Neural progenitor cell (in vitro differentiated cells): Measurements from ENCODE around the gene CNTNAP2. TPM values are rescaled to one million over a fixed set of nuclear protein-coding genes. Genes with fewer than 3 reads are reported as not detected.

ENCODE experiments used
- DNase-seq: peaks from one replicate; pipeline ENCODE4 v3.0.0-alpha.2; 2016; ENCODE audit warnings: low spot score
- H2AFZ ChIP-seq: fragments of 200-600 bp; sonication (generic); replicated peaks from 2 replicates; pipeline ENCODE4 v1.6.1; 2016; ENCODE audit warnings: antibody characterized with exemption
- H3F3A ChIP-seq: fragments of 200-600 bp; sonication (generic); 2 replicates; pipeline ENCODE4 v1.6.1; 2016; ENCODE audit warnings: antibody characterized with exemption, low read depth
- H3K27ac ChIP-seq: fragments of 200-600 bp; sonication (generic); 2 replicates; pipeline ENCODE4 v1.5.1; 2016; ENCODE audit warnings: mild to moderate bottlenecking
- H3K27me3 ChIP-seq: fragments of 200-600 bp; sonication (generic); 2 replicates; pipeline ENCODE4 v1.6.1; 2016; ENCODE audit warnings: mild to moderate bottlenecking, moderate library complexity
- H3K36me3 ChIP-seq: fragments of 200-600 bp; sonication (generic); 2 replicates; pipeline ENCODE4 v1.5.1; 2016
- H3K4me1 ChIP-seq: fragments of 200-600 bp; sonication (generic); 2 replicates; pipeline ENCODE4 v1.6.1; 2016; ENCODE audit warnings: mixed run types
- H3K4me2 ChIP-seq: fragments of 200-600 bp; sonication (generic); 2 replicates; pipeline ENCODE4 v1.6.1; 2016
- H3K4me3 ChIP-seq: fragments of 200-600 bp; sonication (generic); 2 replicates; pipeline ENCODE4 v1.5.1; 2016
- H3K79me2 ChIP-seq: fragments of 200-600 bp; sonication (generic); 2 replicates; pipeline ENCODE4 v1.6.1; 2016; ENCODE audit warnings: low read depth
- H3K9ac ChIP-seq: fragments of 200-600 bp; sonication (generic); 2 replicates; pipeline ENCODE4 v1.6.1; 2016
- H3K9me3 ChIP-seq: fragments of 200-600 bp; sonication (generic); 2 replicates; pipeline ENCODE4 v1.5.1; 2016; ENCODE audit warnings: low read depth
- H4K20me1 ChIP-seq: fragments of 200-600 bp; sonication (generic); 2 replicates; pipeline ENCODE4 v1.6.1; 2016; ENCODE audit warnings: low read depth
- H3K27ac Mint-ChIP-seq: 3 replicates; pipeline ENCODE4 v1.8.0; 2021; ENCODE audit warnings: mixed read lengths
- H3K27me3 Mint-ChIP-seq: 2 replicates; pipeline ENCODE4 v1.8.0; 2022; ENCODE audit warnings: low read depth, mild to moderate bottlenecking, inconsistent platforms, moderate library complexity, mixed read lengths; ENCODE audit not compliant: insufficient read depth
- H3K36me3 Mint-ChIP-seq: 3 replicates; pipeline ENCODE4 v1.8.0; 2021; ENCODE audit warnings: mixed read lengths
- H3K4me1 Mint-ChIP-seq: 3 replicates; pipeline ENCODE4 v1.8.0; 2021; ENCODE audit warnings: mixed read lengths
- H3K4me3 Mint-ChIP-seq: 3 replicates; pipeline ENCODE4 v1.8.0; 2021; ENCODE audit warnings: mild to moderate bottlenecking, moderate library complexity, mixed read lengths
- H3K9me3 Mint-ChIP-seq: 3 replicates; pipeline ENCODE4 v1.8.0; 2020; ENCODE audit warnings: mixed read lengths
- EZH2 ChIP-seq: fragments of 200-600 bp; sonication (generic); IDR thresholded peaks from 2 replicates; pipeline ENCODE4 v1.6.1; 2017; ENCODE audit warnings: antibody characterized with exemption, mild to moderate bottlenecking, moderate library complexity
- EZH2phosphoT487 ChIP-seq: fragments of 200-600 bp; sonication (generic); IDR thresholded peaks from 2 replicates; pipeline ENCODE4 v1.6.1; 2017; ENCODE audit warnings: antibody characterized with exemption
- total RNA-seq: library from RNA; depleted of rRNA; stranded (reverse); fragments of >200 nt; gene quantifications from 2 replicates; pipeline ENCODE4 v1.2.3, GENCODE V29; 2015; ENCODE audit warnings: low replicate concordance
- TF ChIP-seq, protein P1 (sequence below): fragments of 200-600 bp; sonication (generic); IDR thresholded peaks from 2 replicates; pipeline ENCODE4 v1.5.1; 2017; ENCODE audit warnings: antibody characterized with exemption, mild to moderate bottlenecking

Gene CNTNAP2
- total RNA-seq, 1 donor from 2014 or later, result 126 TPM

DNA sequence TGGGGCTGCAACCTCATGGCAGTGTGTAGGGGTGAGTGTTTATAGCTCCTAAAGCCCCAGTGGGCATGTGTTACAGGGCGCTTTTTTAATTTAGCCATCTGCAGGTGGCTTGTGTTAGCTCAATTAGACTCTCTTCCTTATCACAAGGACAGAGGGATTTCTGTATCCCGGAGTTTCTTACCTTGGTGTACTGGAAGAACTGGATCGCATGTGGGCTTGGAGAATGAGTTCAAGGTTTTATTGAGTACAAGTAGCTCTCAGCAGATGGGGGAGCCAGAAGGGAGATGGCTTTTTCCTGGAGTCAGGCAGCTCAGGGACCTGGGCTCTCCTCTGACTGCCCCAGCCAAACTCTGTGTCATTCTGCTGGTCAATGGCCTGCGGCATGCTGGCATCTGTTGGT is 2320.4 kb downstream of the CNTNAP2 start:
- Histone ChIP-seq H3K9ac (no peak overlapping the region), H3F3A (no peaks in the 10 kb centered on the region), H3K4me2 (no peak overlapping the region), H3K4me3 (no peak overlapping the region), H3K27ac (no peak overlapping the region), H3K4me1 (no peaks in the 10 kb centered on the region), H3K9me3 (no peaks in the 10 kb centered on the region), H2AFZ (no peak overlapping the region), H3K36me3 (no peaks in the 10 kb centered on the region), H3K27me3 (no peaks in the 10 kb centered on the region), H4K20me1 (no peaks in the 10 kb centered on the region), H3K79me2 (no peaks in the 10 kb centered on the region)
- TF ChIP-seq, protein P1, sequence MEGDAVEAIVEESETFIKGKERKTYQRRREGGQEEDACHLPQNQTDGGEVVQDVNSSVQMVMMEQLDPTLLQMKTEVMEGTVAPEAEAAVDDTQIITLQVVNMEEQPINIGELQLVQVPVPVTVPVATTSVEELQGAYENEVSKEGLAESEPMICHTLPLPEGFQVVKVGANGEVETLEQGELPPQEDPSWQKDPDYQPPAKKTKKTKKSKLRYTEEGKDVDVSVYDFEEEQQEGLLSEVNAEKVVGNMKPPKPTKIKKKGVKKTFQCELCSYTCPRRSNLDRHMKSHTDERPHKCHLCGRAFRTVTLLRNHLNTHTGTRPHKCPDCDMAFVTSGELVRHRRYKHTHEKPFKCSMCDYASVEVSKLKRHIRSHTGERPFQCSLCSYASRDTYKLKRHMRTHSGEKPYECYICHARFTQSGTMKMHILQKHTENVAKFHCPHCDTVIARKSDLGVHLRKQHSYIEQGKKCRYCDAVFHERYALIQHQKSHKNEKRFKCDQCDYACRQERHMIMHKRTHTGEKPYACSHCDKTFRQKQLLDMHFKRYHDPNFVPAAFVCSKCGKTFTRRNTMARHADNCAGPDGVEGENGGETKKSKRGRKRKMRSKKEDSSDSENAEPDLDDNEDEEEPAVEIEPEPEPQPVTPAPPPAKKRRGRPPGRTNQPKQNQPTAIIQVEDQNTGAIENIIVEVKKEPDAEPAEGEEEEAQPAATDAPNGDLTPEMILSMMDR, result no peak
- TF ChIP-seq EZH2 (no peak), EZH2phosphoT487 (no peak)
- no peaks in the 10 kb centered on the region for H3K36me3 Mint-ChIP-seq
- H3K27ac Mint-ChIP-seq, result no peak overlapping the region
- DNase-seq, result no peak
- H3K9me3 Mint-ChIP-seq, result peaks cover 2% of the 10 kb centered on the region
- no peaks in the 10 kb centered on the region for H3K4me1 Mint-ChIP-seq
- peaks cover 2% of the 10 kb centered on the region for H3K27me3 Mint-ChIP-seq
- no peak overlapping the region for H3K4me3 Mint-ChIP-seq

DNA sequence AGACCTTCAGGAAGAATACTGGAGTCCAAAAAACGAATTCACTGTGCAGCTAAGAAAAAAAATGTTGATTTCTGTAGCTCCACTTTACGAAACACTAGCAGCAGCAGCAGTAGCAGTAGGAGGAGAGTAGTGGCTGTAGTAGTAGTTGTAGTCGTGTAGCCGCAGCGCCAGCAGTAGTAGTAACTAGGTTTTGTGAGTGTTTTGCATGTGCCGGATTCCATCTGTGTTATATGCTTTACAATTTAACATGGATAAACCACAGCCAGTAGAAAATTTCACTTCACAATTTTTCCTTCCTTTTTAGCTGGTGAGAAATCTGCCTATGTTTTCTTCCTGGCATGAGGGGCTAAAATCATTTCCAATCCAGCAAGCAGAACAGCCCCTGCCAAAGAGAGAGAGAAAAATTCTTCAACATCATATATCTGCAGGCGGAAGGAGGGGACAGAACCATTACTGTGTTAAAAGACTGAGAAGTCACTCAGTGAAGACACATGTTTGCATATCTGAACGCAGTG is 2325.6 kb downstream of the CNTNAP2 start:
- TF ChIP-seq, protein P1, result no peak
- no peak for TF ChIP-seq EZH2
- no peak for TF ChIP-seq EZH2phosphoT487
- no peak overlapping the region for H2AFZ ChIP-seq
- no peaks in the 10 kb centered on the region for H3F3A ChIP-seq
- no peaks in the 10 kb centered on the region for H3K79me2 ChIP-seq
- H3K27ac Mint-ChIP-seq, result no peak overlapping the region
- DNase-seq, result no peak
- no peaks in the 10 kb centered on the region for H3K27me3 ChIP-seq
- H3K4me2 ChIP-seq, result no peak overlapping the region
- H3K9me3 ChIP-seq, result no peaks in the 10 kb centered on the region
- no peak overlapping the region for H3K9ac ChIP-seq
- H3K36me3 ChIP-seq, result no peaks in the 10 kb centered on the region
- no peaks in the 10 kb centered on the region for H3K4me1 Mint-ChIP-seq
- H3K4me3 Mint-ChIP-seq, result no peak overlapping the region
- H3K36me3 Mint-ChIP-seq, result peaks cover 6% of the 10 kb centered on the region
- peaks cover 18% of the 10 kb centered on the region for H3K9me3 Mint-ChIP-seq
- H3K4me3 ChIP-seq, result no peak overlapping the region
- no peaks in the 10 kb centered on the region for H4K20me1 ChIP-seq
- no peaks in the 10 kb centered on the region for H3K27me3 Mint-ChIP-seq
- no peak overlapping the region for H3K27ac ChIP-seq
- H3K4me1 ChIP-seq, result no peaks in the 10 kb centered on the region

DNA sequence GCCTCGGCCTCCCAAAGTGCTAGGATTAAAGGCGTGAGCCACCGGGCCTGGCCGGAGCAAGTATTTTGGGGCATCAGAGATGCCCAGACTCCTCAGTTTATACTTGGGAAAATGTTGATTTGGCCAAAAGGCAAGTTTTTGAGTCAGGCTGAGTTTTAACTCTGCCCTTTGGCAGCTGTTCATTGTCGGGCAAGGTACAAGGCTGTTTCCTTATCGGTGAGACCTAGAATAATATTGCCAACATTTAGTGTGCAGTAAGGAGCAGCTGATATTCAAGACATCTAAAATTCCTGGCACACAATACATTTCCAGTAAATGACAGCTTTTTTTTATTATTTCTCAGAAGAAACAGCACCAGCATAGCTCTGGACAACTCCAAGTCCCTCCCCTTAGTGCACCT is 2326.3 kb downstream of the CNTNAP2 start:
- peaks cover 19% of the 10 kb centered on the region for H3K9me3 Mint-ChIP-seq
- no peak for DNase-seq
- no peak for TF ChIP-seq EZH2
- TF ChIP-seq EZH2phosphoT487, result no peak
- TF ChIP-seq, protein P1, result no peak
- H3K4me3 Mint-ChIP-seq, result no peak overlapping the region
- Histone ChIP-seq H3K36me3 (no peaks in the 10 kb centered on the region), H3K27ac (no peak overlapping the region), H3K79me2 (no peaks in the 10 kb centered on the region), H3K4me1 (no peaks in the 10 kb centered on the region), H2AFZ (no peak overlapping the region), H3K4me2 (no peak overlapping the region), H3F3A (no peaks in the 10 kb centered on the region), H4K20me1 (no peaks in the 10 kb centered on the region), H3K4me3 (no peak overlapping the region), H3K9ac (no peak overlapping the region), H3K9me3 (no peaks in the 10 kb centered on the region), H3K27me3 (no peaks in the 10 kb centered on the region)
- peaks cover 6% of the 10 kb centered on the region for H3K36me3 Mint-ChIP-seq
- no peaks in the 10 kb centered on the region for H3K27me3 Mint-ChIP-seq
- H3K4me1 Mint-ChIP-seq, result no peaks in the 10 kb centered on the region
- no peak overlapping the region for H3K27ac Mint-ChIP-seq
